HEK293 (cell line): ENCODE results near the gene SMIM38.

Experiments
- CTCF ChIA-PET: fragments of 350-600 bp; formaldehyde crosslinking; extraction: SDS; loops from one replicate; lab custom pipeline; 2021; ENCODE audit warnings: antibody characterized with exemption; lab: Yijun Ruan, JAX
- POLR2A ChIA-PET: fragments of 300-600 bp; formaldehyde crosslinking; extraction: SDS; loops from one replicate; lab custom pipeline; 2020; ENCODE audit warnings: antibody characterized with exemption, inconsistent platforms; lab: Yijun Ruan, JAX
- H3K27ac ChIP-seq: fragments of 200-500 bp; sonication (Bioruptor generic); 2 replicates; pipeline ENCODE4 v1.5.1; 2014; ENCODE audit warnings: low read depth, low read length, control low read depth, inconsistent platforms; ENCODE audit errors: extremely low read depth
- H3K36me3 ChIP-seq, 2 experiments: fragments of 200-500 bp in 1 of 2; sonication (Bioruptor generic) in 1 of 2; 1 replicate in 1 of 2; 2 replicates in 1 of 2; pipeline ENCODE4 v1.5.1; 2014 to 2017; ENCODE audit warnings: inconsistent platforms in 2 of 2, low read length in 2 of 2; ENCODE audit not compliant: control insufficient read depth in 2 of 2, insufficient read depth in 1 of 2
- H3K4me1 ChIP-seq: fragments of 200-500 bp; sonication (Bioruptor generic); 2 replicates; pipeline ENCODE4 v1.5.1; 2014; ENCODE audit warnings: mild to moderate bottlenecking, low read length, inconsistent platforms; ENCODE audit not compliant: control insufficient read depth, insufficient read depth
- H3K4me3 ChIP-seq: 2 replicates; pipeline ENCODE4 v1.5.1; 2011; ENCODE audit warnings: low read depth, mild to moderate bottlenecking, control low read depth, low read length, moderate library complexity
- H3K9me3 ChIP-seq: fragments of 200-500 bp; sonication (Bioruptor generic); 2 replicates; pipeline ENCODE4 v1.5.1; 2014; ENCODE audit warnings: low read depth, low read length, inconsistent platforms; ENCODE audit not compliant: control insufficient read depth, insufficient read depth
- BCL6B ChIP-seq: fragments of 450-650 bp; formaldehyde crosslinking; IDR thresholded peaks from 2 replicates; pipeline ENCODE4 v1.5.1; 2017; ENCODE audit warnings: missing biosample characterization, missing genetic modification characterization
- MYNN ChIP-seq: fragments of 450-650 bp; formaldehyde crosslinking; IDR thresholded peaks from 2 replicates; pipeline ENCODE4 v1.5.1; 2016; ENCODE audit warnings: missing biosample characterization, missing genetic modification characterization, borderline replicate concordance
- MZF1 ChIP-seq: fragments of 450-650 bp; formaldehyde crosslinking; IDR thresholded peaks from 2 replicates; pipeline ENCODE4 v1.5.1; 2017; ENCODE audit warnings: missing biosample characterization, missing genetic modification characterization, borderline replicate concordance
- PRDM10 ChIP-seq: fragments of 450-650 bp; formaldehyde crosslinking; IDR thresholded peaks from 2 replicates; pipeline ENCODE4 v1.5.1; 2016; ENCODE audit warnings: missing biosample characterization, missing genetic modification characterization
- RBAK ChIP-seq: fragments of 450-650 bp; formaldehyde crosslinking; IDR thresholded peaks from 2 replicates; pipeline ENCODE4 v1.5.1; 2016; ENCODE audit warnings: missing biosample characterization, missing genetic modification characterization
- YY1 ChIP-seq: fragments of 450-650 bp; formaldehyde crosslinking; IDR thresholded peaks from 2 replicates; pipeline ENCODE4 v1.5.1; 2018; ENCODE audit warnings: missing biosample characterization, missing genetic modification characterization
- ZNF10 ChIP-seq: fragments of 450-650 bp; formaldehyde crosslinking; IDR thresholded peaks from 2 replicates; pipeline ENCODE4 v1.5.1; 2017; ENCODE audit warnings: missing biosample characterization, missing genetic modification characterization
- ZNF146 ChIP-seq: fragments of 450-650 bp; formaldehyde crosslinking; IDR thresholded peaks from 2 replicates; pipeline ENCODE4 v1.5.1; 2016; ENCODE audit warnings: missing biosample characterization, missing genetic modification characterization
- ZNF155 ChIP-seq: fragments of 450-650 bp; formaldehyde crosslinking; IDR thresholded peaks from 2 replicates; pipeline ENCODE4 v1.5.1; 2016; ENCODE audit warnings: missing biosample characterization, missing genetic modification characterization
- ZNF157 ChIP-seq: fragments of 450-650 bp; formaldehyde crosslinking; IDR thresholded peaks from 2 replicates; pipeline ENCODE4 v1.5.1; 2016; ENCODE audit warnings: missing biosample characterization, missing genetic modification characterization
- ZNF488 ChIP-seq: fragments of 450-650 bp; formaldehyde crosslinking; IDR thresholded peaks from 2 replicates; pipeline ENCODE4 v1.5.1; 2016; ENCODE audit warnings: missing biosample characterization, missing genetic modification characterization
- ZNF510 ChIP-seq: fragments of 450-650 bp; formaldehyde crosslinking; IDR thresholded peaks from 2 replicates; pipeline ENCODE4 v1.5.1; 2018; ENCODE audit warnings: mild to moderate bottlenecking, missing genetic modification characterization, missing biosample characterization; ENCODE audit not compliant: insufficient replicate concordance
- ZNF76 ChIP-seq: fragments of 450-650 bp; formaldehyde crosslinking; IDR thresholded peaks from 2 replicates; pipeline ENCODE4; 2016; ENCODE audit warnings: low read depth, missing biosample characterization, missing genetic modification characterization, borderline replicate concordance
- ZNF768 ChIP-seq: fragments of 450-650 bp; formaldehyde crosslinking; IDR thresholded peaks from 2 replicates; pipeline ENCODE4 v1.5.1; 2018; ENCODE audit warnings: missing biosample characterization, mild to moderate bottlenecking, missing genetic modification characterization
- ZNF777 ChIP-seq: fragments of 450-650 bp; formaldehyde crosslinking; IDR thresholded peaks from 2 replicates; pipeline ENCODE4 v1.5.1; 2017; ENCODE audit warnings: missing biosample characterization, missing genetic modification characterization, borderline replicate concordance

Gene SMIM38

GRCh38 chr11:69169479-69169878 lies 13.7 kb downstream of the SMIM38 start:
- no peak overlapping the region for H3K27ac ChIP-seq
- no peaks in the 10 kb centered on the region for H3K36me3 ChIP-seq
- TF ChIP-seq ZNF488 (tag by site-specific recombination) (no peak), RBAK (tag by site-specific recombination) (peak; percentile 88), ZNF777 (tag by site-specific recombination) (no peak), ZNF768 (no peak)
- H3K4me1 ChIP-seq, result no peaks in the 10 kb centered on the region; the same call in 1 of the 2 replicates
- ChIA-PET POLR2A (no interaction called here), CTCF (no interaction called here)
- H3K4me3 ChIP-seq, result no peak overlapping the region
- H3K9me3 ChIP-seq, result no peaks in the 10 kb centered on the region

GRCh38 chr11:69170704-69171103 lies 15.0 kb downstream of the SMIM38 start:
- Histone ChIP-seq H3K36me3 (no peaks in the 10 kb centered on the region), H3K4me3 (no peak overlapping the region), H3K4me1 (no peaks in the 10 kb centered on the region; the same call in 1 of the 2 replicates), H3K27ac (no peak overlapping the region), H3K9me3 (no peaks in the 10 kb centered on the region)
- ChIA-PET POLR2A (no interaction called here), CTCF (no interaction called here)
- TF ChIP-seq YY1 (tag by site-specific recombination) (no peak), ZNF146 (tag by site-specific recombination) (no peak), ZNF510 (tag by site-specific recombination) (no peak), MYNN (no peak)

- TF ChIP-seq MZF1 (tag by site-specific recombination) (no peak), ZNF10 (tag by site-specific recombination) (peak; percentile 96), BCL6B (tag by site-specific recombination) (no peak)
- Histone ChIP-seq H3K4me1 (no peaks in the 10 kb centered on the region), H3K9me3 (no peaks in the 10 kb centered on the region), H3K27ac (no peak overlapping the region), H3K4me3 (no peak overlapping the region), H3K36me3 (no peaks in the 10 kb centered on the region)
- POLR2A ChIA-PET, result no interaction called here
- CTCF ChIA-PET, result no interaction called here
Measured at GRCh38 chr11:69171476-69172240, 15.9 kb downstream of the SMIM38 start.

- Histone ChIP-seq H3K9me3 (no peaks in the 10 kb centered on the region), H3K27ac (no peak overlapping the region), H3K4me1 (no peaks in the 10 kb centered on the region), H3K4me3 (no peak overlapping the region), H3K36me3 (no peaks in the 10 kb centered on the region)
- 0 out of 2 replicates have a peak, but pooled peaks have one; percentile 26 for TF ChIP-seq PRDM10 (tag by site-specific recombination)
- TF ChIP-seq ZNF157 (tag by site-specific recombination), result peak; percentile 87
- TF ChIP-seq ZNF155, result no peak
- peak; percentile 55; the same call in 1 of the 2 replicates for TF ChIP-seq ZNF76 (tag by site-specific recombination)
- CTCF ChIA-PET, result interaction anchor here (0.6 kb wide), 1 partner anchor 33 kb away, joined by 3 read pairs; no protein-coding TSS in a partner anchor
- POLR2A ChIA-PET, result no interaction called here
Measured at GRCh38 chr11:69172674-69173073, 16.9 kb downstream of the SMIM38 start.
